Effector CD8-positive, alpha-beta T cell (primary cell): ENCODE measurements around the gene TTC28.

ENCODE experiments used
- DNase-seq: peaks from one replicate; lab custom pipeline; 2025; lab: John Stamatoyannopoulos, UW

TTC28 gene

DNA sequence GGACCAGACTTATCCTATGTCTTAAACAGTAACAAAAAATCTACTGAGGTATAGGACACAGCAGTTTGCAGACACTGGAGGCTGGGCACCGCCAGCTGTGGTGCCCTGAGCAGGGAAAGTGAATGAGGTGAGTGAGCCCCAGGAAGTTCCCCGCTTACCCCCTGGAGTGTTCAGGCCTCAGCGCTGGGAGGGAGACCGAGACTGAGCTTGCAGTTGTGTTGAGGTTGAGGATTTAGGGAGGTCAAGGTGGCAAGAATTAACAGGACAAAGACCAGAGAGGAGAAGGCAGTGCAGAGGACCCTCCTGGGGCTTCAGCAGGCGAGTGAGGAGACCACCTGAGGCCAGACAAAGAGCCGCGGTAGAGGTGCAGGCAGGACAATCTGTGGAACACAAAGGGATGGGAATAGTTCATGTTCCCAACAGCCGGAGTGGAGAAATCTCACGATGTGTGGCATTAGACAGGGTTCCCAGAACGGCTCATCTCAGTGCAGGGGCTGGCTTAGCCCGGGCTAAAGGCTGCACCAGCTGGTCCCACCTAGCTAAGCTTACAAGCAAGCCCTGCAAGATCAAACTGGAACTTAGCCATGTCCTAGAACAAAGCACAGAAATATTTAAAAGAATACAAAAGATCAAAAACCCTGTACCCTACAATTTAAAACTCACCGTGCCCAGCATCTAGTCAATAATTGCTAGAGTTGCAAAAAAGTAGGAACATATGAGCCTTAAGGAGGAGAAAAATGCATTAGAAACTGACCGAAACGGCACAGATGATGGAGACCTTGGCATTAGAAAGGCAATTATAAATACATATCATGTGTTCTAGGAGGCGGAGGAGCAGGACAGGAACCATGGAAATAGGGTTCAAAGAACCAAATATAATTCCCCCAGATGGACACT is 713.2 kb downstream of the TTC28 start:
- no peak for DNase-seq

DNA sequence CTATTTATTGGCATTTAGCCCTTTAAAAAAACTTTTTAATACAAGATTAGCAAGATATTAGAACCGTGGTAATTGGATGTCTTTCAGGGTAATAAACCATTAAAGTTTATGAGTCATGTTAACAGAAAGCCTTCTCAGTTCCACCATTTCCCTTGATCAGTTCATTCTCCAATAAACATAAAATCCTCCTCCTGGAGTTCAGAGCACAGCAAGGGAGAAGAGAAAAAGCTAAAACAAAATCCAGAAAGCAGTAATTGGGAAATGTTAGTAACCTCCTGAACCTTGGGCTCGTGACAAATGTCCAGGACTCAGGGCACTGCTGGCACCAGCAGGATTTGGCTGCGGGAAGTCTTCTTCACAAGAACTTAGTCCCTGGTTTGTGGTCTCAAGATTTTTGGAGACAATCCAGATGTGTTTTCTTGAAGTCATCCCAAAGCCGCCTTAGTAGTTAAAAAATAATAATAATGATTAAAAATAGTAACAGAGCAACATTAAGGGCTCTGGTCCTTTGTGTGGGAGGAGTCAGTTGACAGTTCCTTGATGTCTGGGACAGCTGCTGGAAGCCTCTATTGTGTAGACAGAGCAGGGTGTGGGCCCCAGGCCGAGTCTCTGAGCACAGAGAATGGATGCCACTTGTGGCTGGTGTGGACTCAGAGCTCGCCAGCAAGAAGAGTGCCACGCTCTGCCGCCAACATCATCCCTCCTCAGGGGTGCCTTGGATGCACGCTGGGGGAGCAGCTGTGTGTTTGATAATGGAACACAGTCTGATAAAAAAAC is 717.2 kb downstream of the TTC28 start:
- DNase-seq: no peak

GRCh38 chr22:27961680-27962079 is 718.0 kb downstream of the TTC28 start:
- no peak for DNase-seq

DNA sequence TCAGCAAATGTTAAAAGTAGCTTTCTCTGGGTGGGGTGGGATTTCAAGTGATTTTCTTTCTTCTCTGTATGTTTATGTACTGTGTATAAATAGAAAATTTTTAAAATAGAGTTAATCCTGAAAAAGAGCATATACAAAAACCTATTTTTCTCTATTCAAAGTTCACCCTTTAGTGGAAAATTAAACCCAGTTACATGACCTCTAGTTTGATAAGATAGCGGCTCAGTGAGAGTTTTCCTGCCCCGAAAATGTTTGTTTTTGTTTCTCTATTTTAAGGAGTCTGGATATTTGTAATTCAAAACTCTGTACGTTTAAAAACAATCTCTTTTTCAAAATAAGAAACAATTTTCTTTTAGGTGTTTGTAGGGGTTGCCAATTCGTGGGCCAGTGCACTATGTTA is 718.5 kb downstream of the TTC28 start:
- no peak for DNase-seq

GRCh38 chr22:27959335-27960090 is 720.1 kb downstream of the TTC28 start:
- DNase-seq: no peak

DNA sequence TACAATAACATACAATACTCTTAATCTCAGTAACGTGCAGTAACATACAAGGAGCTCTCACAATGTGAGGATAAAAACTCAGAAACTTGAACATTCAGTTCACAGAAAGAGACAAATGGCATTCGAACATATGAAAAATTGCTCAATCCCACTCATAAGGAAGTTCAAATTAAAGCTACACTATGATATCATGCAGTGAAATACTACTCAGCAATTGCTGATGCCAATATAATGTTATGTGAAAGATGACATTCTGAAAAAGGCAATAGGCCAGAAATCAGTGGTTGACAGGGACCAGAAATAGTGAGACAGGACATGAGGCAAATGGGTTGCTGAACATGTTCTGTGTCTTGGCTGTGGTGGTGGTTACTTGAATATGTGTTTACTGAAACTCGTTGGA is 726.9 kb downstream of the TTC28 start:
- no peak for DNase-seq

DNA sequence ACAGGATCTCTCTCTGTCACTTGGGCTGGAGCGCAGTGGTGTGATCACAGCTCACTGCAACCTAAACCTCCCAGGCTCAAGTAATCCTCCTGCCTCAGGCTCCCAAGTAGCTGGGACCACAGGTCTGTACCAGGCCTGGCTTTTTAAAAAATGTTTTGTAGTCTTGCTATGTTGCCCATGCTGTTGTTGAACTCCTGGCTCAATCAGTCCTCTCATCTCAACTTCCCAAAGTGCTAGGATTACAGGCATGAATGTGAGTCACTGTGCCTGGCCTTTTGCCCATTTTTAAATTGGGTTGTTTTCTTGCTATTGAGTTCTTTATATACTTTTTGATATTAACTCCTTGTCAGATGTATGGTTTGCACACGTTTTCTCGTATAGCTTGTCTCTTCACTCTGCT is 727.5 kb downstream of the TTC28 start:
- DNase-seq: no peak

DNA sequence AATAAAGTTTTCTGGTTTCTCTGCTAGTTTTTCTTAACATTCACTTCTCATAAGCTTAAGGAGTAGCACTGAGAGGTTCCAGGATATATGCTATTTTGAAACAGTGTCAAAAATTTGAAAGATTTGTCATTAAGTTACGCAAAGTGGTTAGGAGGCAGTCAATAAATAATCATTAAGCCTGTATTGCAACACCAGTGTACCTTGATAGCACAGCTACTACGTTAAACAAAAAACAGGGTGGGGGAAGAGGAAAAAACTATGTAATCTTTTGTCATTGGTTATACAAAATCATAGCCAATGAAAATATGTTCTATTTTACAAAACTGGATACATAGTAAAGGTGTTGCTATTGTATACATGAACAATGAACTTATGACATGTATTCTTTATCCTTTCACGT is 730.2 kb downstream of the TTC28 start:
- no peak for DNase-seq

DNA sequence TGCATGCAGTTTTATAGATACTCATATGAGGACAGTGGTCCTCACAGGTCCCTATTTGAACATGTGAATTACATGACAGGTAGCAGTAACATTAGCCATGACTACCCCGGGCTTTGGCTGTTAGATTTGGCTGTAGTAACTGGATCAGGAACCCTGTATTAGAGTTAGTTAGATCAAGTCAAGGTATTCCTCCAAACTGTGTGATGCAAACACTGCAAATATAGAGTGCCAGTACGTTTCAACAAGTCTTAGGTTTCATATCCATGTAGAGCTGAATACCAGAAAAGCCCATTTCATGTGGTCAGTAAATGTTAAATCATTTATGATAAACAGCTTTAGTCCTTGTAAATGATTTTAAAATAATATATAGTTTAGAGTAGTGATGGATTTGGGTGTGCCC is 731.1 kb downstream of the TTC28 start:
- no peak for DNase-seq

DNA sequence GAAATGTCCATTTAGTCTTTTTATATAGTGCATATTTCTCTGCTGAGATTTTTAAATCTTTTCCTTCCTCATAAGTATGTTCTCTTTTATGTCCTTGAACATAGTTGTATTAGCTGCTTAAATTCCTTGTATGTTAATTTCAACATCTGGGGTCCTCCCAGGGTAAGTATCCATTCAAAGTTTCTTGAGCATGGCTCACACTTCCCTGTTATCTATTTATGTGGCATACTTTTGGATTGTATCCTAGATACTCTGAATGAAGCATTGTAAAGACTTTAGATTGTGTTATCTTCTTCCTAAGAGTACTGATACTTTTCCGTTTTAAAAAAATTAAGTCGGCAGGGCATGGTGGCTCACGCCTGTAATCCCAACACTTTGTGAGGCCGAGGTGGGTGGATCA is 732.2 kb downstream of the TTC28 start:
- DNase-seq: no peak

GRCh38 chr22:27941143-27941542 is 738.5 kb downstream of the TTC28 start:
- no peak for DNase-seq

- DNase-seq: no peak
These were observed 742.2 kb downstream of the TTC28 start for GRCh38 chr22:27937453-27937852.

GRCh38 chr22:27935897-27936296 is 743.7 kb downstream of the TTC28 start:
- no peak for DNase-seq

GRCh38 chr22:27934069-27934468 is 745.6 kb downstream of the TTC28 start:
- DNase-seq: no peak

GRCh38 chr22:27933186-27933983 is 746.3 kb downstream of the TTC28 start:
- DNase-seq: no peak

- no peak for DNase-seq
These were observed 749.1 kb downstream of the TTC28 start for GRCh38 chr22:27930331-27931060.
